Kidney epithelial cell (primary cell): Measurements from ENCODE around the gene C1QTNF2. TPM values are rescaled to one million over a fixed set of nuclear protein-coding genes. Genes with fewer than 3 reads are reported as not detected.
"Not testable (repeated sequence)": the region's sequence is repeated elsewhere in the genome, so short reads cannot be mapped to it uniquely, and the experiment has no call there.

Source experiments
- DNase-seq: peaks from one replicate; pipeline ENCODE4 v3.0.0-alpha.2; 2010; ENCODE audit warnings: low read depth
- H3K27me3 ChIP-seq: 2 replicates; pipeline ENCODE4 v1.6.0; 2011; ENCODE audit warnings: low read length; ENCODE audit not compliant: control insufficient read depth, insufficient read depth
- H3K36me3 ChIP-seq: 2 replicates; pipeline ENCODE4 v1.5.1; 2011; ENCODE audit warnings: low read length; ENCODE audit not compliant: control insufficient read depth, insufficient read depth
- H3K4me3 ChIP-seq: 2 replicates; pipeline ENCODE4 v1.5.1; 2011; ENCODE audit warnings: low read depth, mild to moderate bottlenecking, control low read depth, low read length
- total RNA-seq: library from RNA; depleted of rRNA; stranded (reverse); fragments of >200 nt; gene quantifications from 2 replicates; pipeline ENCODE4 v1.2.3, GENCODE V29; 2015
- TF ChIP-seq, protein P1 (sequence below): IDR thresholded peaks from 2 replicates; pipeline ENCODE4 v1.5.1; 2011; ENCODE audit warnings: mild to moderate bottlenecking, moderate library complexity, low read length, control low read depth, inconsistent platforms; ENCODE audit not compliant: insufficient read depth, poor library complexity, severe bottlenecking

Gene C1QTNF2
- total RNA-seq, 1 donor from 2014 or later = not detected

DNA sequence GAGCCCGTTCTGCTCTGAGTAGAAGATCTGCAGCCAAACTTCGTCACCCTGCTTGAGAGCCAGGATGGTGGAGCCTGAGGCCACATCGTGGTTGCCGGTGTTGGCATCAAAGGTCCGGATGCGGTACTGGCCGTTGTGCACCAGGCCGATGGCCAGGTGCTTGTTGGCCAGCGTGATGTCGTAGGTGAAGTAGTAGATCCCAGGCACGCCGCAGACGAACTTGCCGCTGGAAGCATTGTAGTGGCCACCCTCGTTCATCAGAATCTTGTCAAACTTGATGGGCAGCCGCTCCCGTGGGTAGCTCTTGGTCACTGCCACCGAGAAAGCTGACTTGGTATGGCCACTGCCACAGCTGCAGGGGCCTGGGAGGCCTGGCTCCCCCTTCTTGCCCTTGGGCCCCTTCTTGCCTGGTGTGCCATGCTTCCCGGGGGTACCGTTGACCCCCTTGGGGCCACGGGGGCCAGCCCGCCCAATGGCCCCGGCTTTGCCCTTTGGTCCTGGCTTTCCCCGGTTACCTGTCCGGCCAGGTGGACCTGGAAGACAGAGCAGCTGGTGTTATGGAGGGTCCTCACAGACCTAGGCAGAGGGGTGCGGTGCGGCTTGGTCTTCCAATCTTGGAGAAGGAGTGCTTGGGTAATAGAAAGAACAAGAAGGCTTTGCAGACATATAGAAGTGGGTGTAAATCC is 21.0 kb downstream of the C1QTNF2 start:
- no peaks in the 10 kb centered on the region for H3K36me3 ChIP-seq
- TF ChIP-seq, protein P1, sequence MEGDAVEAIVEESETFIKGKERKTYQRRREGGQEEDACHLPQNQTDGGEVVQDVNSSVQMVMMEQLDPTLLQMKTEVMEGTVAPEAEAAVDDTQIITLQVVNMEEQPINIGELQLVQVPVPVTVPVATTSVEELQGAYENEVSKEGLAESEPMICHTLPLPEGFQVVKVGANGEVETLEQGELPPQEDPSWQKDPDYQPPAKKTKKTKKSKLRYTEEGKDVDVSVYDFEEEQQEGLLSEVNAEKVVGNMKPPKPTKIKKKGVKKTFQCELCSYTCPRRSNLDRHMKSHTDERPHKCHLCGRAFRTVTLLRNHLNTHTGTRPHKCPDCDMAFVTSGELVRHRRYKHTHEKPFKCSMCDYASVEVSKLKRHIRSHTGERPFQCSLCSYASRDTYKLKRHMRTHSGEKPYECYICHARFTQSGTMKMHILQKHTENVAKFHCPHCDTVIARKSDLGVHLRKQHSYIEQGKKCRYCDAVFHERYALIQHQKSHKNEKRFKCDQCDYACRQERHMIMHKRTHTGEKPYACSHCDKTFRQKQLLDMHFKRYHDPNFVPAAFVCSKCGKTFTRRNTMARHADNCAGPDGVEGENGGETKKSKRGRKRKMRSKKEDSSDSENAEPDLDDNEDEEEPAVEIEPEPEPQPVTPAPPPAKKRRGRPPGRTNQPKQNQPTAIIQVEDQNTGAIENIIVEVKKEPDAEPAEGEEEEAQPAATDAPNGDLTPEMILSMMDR = no peak
- H3K4me3 ChIP-seq = no peak overlapping the region
- no peak for DNase-seq
- H3K27me3 ChIP-seq = no peaks in the 10 kb centered on the region

- Histone ChIP-seq H3K27me3 (no peaks in the 10 kb centered on the region), H3K4me3 (no peak overlapping the region), H3K36me3 (no peaks in the 10 kb centered on the region)
- TF ChIP-seq, protein P1 = no peak
- DNase-seq = no peak
Observed at GRCh38 chr5:160348080-160348479, 22.3 kb downstream of the C1QTNF2 start.

DNA sequence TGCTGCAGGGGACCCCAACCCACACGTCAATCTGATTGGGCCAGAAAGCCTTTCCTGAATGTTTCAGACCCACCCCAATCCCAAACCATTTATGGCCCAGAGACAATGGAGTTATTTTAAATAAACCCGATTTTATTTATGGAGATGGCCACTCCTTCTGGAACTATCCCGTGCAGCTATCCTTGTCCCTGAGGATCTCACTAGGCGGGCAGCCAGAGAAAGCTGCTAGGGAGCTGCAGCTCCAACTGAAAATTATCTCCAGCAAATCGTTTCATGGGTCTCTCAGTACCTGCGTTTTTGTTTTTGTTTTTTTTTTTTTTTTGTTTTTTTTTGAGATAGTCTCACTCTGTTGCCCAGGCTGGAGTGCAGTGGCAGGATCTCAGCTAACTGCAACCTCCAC is 23.0 kb downstream of the C1QTNF2 start:
- TF ChIP-seq, protein P1 = no peak
- Histone ChIP-seq H3K27me3 (no peaks in the 10 kb centered on the region), H3K36me3 (no peaks in the 10 kb centered on the region), H3K4me3 (no peak overlapping the region)
- no peak for DNase-seq

DNA sequence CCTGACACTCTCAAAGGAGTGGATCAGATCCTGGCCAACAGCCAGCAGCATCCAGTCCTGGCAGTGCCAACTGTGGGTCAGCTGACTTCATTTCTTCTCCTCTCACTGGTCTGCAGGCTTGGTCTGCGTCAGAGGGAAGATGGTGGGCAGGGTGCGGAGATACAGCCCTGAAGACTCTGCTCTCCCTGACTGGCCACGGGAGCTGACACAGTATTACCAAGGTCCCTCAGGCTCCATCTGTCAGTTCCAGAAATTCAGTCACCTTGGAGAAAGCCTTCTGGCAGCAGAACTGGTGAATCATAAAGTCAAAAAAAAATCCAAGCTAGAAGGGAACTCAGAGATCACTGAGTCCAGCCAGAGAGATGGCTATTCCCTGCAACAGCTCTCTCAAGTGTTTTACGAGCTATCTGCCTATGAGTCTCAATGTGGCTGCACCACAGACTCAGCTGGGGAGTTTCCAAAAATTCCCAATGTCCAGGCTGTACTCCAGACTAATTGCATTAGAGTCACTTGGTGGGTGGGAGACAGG is 27.9 kb downstream of the C1QTNF2 start:
- no peak for DNase-seq
- TF ChIP-seq, protein P1 = no peak
- no peak overlapping the region for H3K4me3 ChIP-seq
- H3K36me3 ChIP-seq = no peaks in the 10 kb centered on the region
- H3K27me3 ChIP-seq = no peaks in the 10 kb centered on the region

- no peak for DNase-seq
- H3K4me3 ChIP-seq = no peak overlapping the region
- H3K27me3 ChIP-seq = no peaks in the 10 kb centered on the region
- H3K36me3 ChIP-seq = no peaks in the 10 kb centered on the region
- TF ChIP-seq, protein P1 = no peak
Observed at GRCh38 chr5:160341309-160341870, 29.0 kb downstream of the C1QTNF2 start.

DNA sequence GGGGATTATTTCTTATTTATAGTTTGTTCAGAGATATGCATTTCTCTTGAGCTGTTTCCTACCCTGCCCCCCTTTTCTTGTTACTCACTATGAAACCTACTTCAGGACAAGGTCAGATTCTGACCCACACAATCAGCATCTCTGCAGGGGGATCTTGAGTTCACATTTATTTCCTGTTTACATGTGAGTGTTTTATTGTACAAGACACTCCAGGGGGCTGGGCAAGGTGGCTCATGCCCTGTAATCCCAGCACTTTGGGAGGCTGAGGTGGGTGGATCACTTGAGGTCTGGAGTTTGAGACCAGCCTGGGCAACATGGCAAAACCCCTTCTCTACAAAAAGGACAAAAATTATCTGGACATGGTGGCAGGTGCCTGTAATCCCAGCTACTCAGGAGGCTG is 29.9 kb downstream of the C1QTNF2 start:
- H3K27me3 ChIP-seq, H3K36me3 ChIP-seq, H3K4me3 ChIP-seq, DNase-seq: not testable (repeated sequence)
